ENCODE measurements around the gene ZNRF2. TPM values are rescaled to one million over a fixed set of nuclear protein-coding genes. Genes with fewer than 3 reads are reported as not detected.
"Not testable (repeated sequence)": the region's sequence is repeated elsewhere in the genome, so short reads cannot be mapped to it uniquely, and the experiment has no call there.

ZNRF2 gene
- total RNA-seq, 3 donors from 2014 or later, result 34.0 to 53.3 (median 40.5) TPM

GRCh38 chr7:30369879-30370278, 85.5 kb downstream of the ZNRF2 start:
- Histone ChIP-seq H3K9me3 (no peaks in the 10 kb centered on the region), H3K36me3 (ENCODE audit: low read depth) (no peaks in the 10 kb centered on the region), H3K4me1 (ENCODE audit: low read depth) (no peaks in the 10 kb centered on the region), H3K4me3 (no peak overlapping the region)
- no peak for DNase-seq
- intact Hi-C loops (cut with DNase I, micrococcal nuclease), result no loop called here
- no peak for ATAC-seq
- TF ChIP-seq CTCF (IDR thresholded peaks at IDR 0.05), result no peak

GRCh38 chr7:30371321-30371720, 86.9 kb downstream of the ZNRF2 start:
- H3K36me3 ChIP-seq (ENCODE audit: low read depth), result no peaks in the 10 kb centered on the region
- ATAC-seq, result no peak
- no peaks in the 10 kb centered on the region for H3K9me3 ChIP-seq
- H3K4me3 ChIP-seq, result no peak overlapping the region
- no peak for DNase-seq
- no peak for TF ChIP-seq CTCF (IDR thresholded peaks at IDR 0.05)
- intact Hi-C loops (cut with DNase I, micrococcal nuclease), result no loop called here
- no peaks in the 10 kb centered on the region for H3K4me1 ChIP-seq (ENCODE audit: low read depth)

- TF ChIP-seq CTCF (IDR thresholded peaks at IDR 0.05), result no peak
- ATAC-seq, result no peak
- intact Hi-C loops (cut with DNase I, micrococcal nuclease), result no loop called here
These were observed 93.9 kb downstream of the ZNRF2 start for GRCh38 chr7:30378275-30378674.

GRCh38 chr7:30379131-30379530, 94.7 kb downstream of the ZNRF2 start:
- no peak for ATAC-seq

More at GRCh38 chr7:30378275-30378674, 93.9 kb downstream of the ZNRF2 start:
- Histone ChIP-seq H3K4me1 (ENCODE audit: low read depth) (no peaks in the 10 kb centered on the region), H3K36me3 (ENCODE audit: low read depth) (no peaks in the 10 kb centered on the region), H3K4me3 (no peak overlapping the region), H3K9me3 (peaks cover 10% of the 10 kb centered on the region)
- no peak for DNase-seq

GRCh38 chr7:30379741-30380140, 95.3 kb downstream of the ZNRF2 start:
- H3K4me3 ChIP-seq, result no peak overlapping the region
- intact Hi-C loops (cut with DNase I, micrococcal nuclease), result no loop called here
- peaks cover 10% of the 10 kb centered on the region for H3K9me3 ChIP-seq
- ATAC-seq, result no peak
- H3K4me1 ChIP-seq (ENCODE audit: low read depth), result no peaks in the 10 kb centered on the region
- H3K36me3 ChIP-seq (ENCODE audit: low read depth), result no peaks in the 10 kb centered on the region
- no peak for TF ChIP-seq CTCF (IDR thresholded peaks at IDR 0.05)
- no peak for DNase-seq

More at GRCh38 chr7:30379131-30379530, 94.7 kb downstream of the ZNRF2 start:
- no peak for DNase-seq
- Histone ChIP-seq H3K9me3 (peaks cover 10% of the 10 kb centered on the region), H3K36me3 (ENCODE audit: low read depth) (no peaks in the 10 kb centered on the region), H3K4me1 (ENCODE audit: low read depth) (no peaks in the 10 kb centered on the region), H3K4me3 (no peak overlapping the region)
- no peak for TF ChIP-seq CTCF (IDR thresholded peaks at IDR 0.05)
- intact Hi-C loops (cut with DNase I, micrococcal nuclease), result no loop called here

- ATAC-seq (no peak), DNase-seq (no peak)
- TF ChIP-seq CTCF (IDR thresholded peaks at IDR 0.05), result no peak
- intact Hi-C loops (cut with DNase I, micrococcal nuclease), result no loop called here
- no peaks in the 10 kb centered on the region for H3K4me1 ChIP-seq (ENCODE audit: low read depth)
- no peaks in the 10 kb centered on the region for H3K36me3 ChIP-seq (ENCODE audit: low read depth)
- peaks cover 10% of the 10 kb centered on the region for H3K9me3 ChIP-seq
- no peak overlapping the region for H3K4me3 ChIP-seq
These were observed 95.9 kb downstream of the ZNRF2 start for GRCh38 chr7:30380294-30380693.

- DNase-seq; H3K4me1 ChIP-seq (ENCODE audit: low read depth); H3K4me3 ChIP-seq; ATAC-seq; H3K36me3 ChIP-seq (ENCODE audit: low read depth); intact Hi-C loops (cut with DNase I, micrococcal nuclease): not testable (repeated sequence)
- H3K9me3 ChIP-seq, result peaks cover 10% of the 10 kb centered on the region
These were observed 96.4 kb downstream of the ZNRF2 start for GRCh38 chr7:30380824-30381223.
